Memory B cell (primary cell): ENCODE data around the gene KLHL3.

ENCODE experiments used
- ATAC-seq: fragments of 150-1000 bp; cut with Tn5 transposase; 2 replicates; pipeline ENCODE4 v1.10.0; 2021; ENCODE audit warnings: low read depth, mild to moderate bottlenecking, moderate library complexity
- DNase-seq, 2 donors: peaks; one replicate each; pipeline ENCODE4 v3.0.0; 2022; ENCODE audit warnings: low spot score in 2 of 2
- H3K27ac Mint-ChIP-seq: one replicate; pipeline ENCODE4 v1.8.0; 2022; ENCODE audit warnings: mild to moderate bottlenecking, moderate library complexity, mixed read lengths
- H3K27me3 Mint-ChIP-seq: one replicate; pipeline ENCODE4 v1.8.0; 2022; ENCODE audit warnings: mixed read lengths
- H3K36me3 Mint-ChIP-seq: one replicate; pipeline ENCODE4 v1.8.0; 2022; ENCODE audit warnings: mild to moderate bottlenecking, mixed read lengths
- H3K4me1 Mint-ChIP-seq: one replicate; pipeline ENCODE4 v1.8.0; 2022; ENCODE audit warnings: mixed read lengths
- H3K4me3 Mint-ChIP-seq: one replicate; pipeline ENCODE4 v1.8.0; 2022; ENCODE audit warnings: mild to moderate bottlenecking, moderate library complexity, mixed read lengths
- H3K9me3 Mint-ChIP-seq: one replicate; pipeline ENCODE4 v1.8.0; 2022; ENCODE audit warnings: mixed read lengths

KLHL3 gene

DNA sequence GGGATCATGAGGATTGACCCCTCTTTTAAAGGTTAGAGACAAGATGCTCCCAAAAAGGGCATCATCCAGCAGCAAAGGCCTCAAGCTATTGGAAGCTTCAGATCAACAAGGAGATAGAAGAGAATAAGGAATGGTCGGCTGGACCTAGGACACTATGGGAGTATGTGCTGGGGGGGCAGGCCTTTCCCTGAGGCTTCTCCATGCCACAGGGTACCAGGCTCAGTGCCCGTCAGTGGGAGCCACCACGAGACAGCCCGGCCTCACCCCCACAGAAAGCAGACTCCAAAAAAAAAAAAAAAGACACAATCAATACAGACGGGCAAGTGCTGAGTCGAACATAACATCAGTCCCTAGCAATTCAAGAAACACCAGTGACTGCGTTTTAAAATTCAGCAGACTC is 117.4 kb downstream of the KLHL3 start:
- no peak for ATAC-seq
- Mint-ChIP-seq H3K36me3 (no peaks in the 10 kb centered on the region), H3K27me3 (peaks cover 2% of the 10 kb centered on the region), H3K4me3 (no peak overlapping the region), H3K4me1 (peaks cover 4% of the 10 kb centered on the region), H3K27ac (no peak overlapping the region), H3K9me3 (no peaks in the 10 kb centered on the region)
- no peak for DNase-seq

DNA sequence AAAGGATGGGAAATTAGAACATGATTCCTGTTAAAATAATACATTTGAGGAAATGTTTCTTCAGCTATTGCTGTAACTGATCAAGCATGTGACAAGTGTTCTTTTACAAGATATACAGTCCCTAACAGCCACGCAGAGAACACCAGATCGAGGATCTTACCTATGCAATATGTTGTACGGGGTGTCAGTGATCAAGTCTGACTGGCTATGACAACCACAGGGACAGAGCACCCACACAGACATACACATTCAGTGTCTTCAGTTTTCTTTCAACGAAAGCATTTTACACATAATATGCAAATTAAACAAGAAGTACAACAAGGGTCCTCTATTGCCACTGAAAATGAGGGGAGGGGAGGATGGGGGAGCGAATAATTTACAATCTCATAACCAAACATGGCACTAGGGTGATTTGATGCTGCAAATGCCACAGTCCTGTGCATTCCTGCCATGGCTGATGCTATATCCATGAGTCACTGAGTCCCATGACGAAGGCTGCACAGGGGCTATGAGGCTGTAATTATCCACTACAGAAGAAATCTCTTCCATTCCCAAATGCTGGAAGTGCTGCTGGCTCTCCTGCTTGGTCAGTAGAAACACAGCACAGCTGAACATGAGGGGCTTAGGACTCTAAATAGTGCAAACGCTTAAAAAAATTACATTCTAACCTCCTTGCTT is 118.2 kb downstream of the KLHL3 start:
- Mint-ChIP-seq H3K4me1 (peaks cover 2% of the 10 kb centered on the region), H3K9me3 (no peaks in the 10 kb centered on the region), H3K27me3 (peaks cover 2% of the 10 kb centered on the region), H3K4me3 (no peak overlapping the region), H3K27ac (no peak overlapping the region), H3K36me3 (no peaks in the 10 kb centered on the region)
- DNase-seq, result no peak
- ATAC-seq, result no peak

DNA sequence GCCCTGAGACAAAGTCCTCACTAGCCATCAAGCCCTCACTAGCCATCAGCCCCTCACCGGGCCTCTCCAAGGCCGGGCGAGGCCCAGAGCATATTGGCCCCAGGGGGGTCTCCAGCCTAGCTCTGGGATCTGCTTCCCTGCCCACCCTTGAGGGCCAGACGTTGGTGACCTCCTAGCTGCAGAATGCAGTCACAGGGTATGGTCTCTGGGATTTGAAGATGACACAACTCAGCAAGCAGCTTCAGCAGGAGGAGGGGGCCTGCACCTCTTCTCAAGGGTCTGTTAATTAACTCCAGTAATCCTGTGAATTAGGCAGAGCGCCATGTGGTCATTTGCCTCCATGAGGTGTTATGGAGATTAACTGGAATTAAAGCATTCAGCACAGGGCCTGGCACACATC is 119.8 kb downstream of the KLHL3 start:
- no peak for ATAC-seq
- H3K4me1 Mint-ChIP-seq, result no peaks in the 10 kb centered on the region
- no peak overlapping the region for H3K27ac Mint-ChIP-seq
- H3K36me3 Mint-ChIP-seq, result no peaks in the 10 kb centered on the region
- H3K4me3 Mint-ChIP-seq, result no peak overlapping the region
- no peaks in the 10 kb centered on the region for H3K9me3 Mint-ChIP-seq
- H3K27me3 Mint-ChIP-seq, result peaks cover 4% of the 10 kb centered on the region
- no peak for DNase-seq

DNA sequence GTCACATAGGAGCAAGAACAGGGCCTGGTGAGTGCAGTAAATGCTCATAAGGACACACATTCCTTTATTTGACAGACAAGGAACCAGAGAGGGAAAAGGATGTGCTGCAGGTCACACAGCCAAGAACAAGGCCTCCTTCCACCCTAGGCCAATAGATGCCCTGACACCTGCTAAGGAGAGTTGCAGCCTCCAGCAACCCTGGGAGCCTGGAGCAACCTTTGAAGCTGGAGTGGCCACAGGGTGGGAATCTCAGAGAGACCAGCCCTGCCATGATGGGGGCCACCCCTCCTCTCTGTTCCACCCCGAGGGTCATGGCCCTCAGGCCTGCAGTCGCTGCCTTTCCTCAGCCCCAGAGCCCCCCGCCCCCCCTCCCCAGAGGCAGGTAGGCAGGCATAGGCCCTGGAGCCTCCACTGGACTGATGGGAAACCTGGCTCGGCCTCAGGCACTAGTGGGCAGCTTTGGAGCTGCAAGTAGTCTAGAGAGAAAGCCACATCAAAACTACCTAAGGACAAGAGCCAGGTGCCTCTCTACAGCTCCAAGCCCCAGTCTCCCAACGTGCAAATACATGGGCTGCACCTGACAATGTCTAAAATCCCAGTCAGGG is 120.6 kb downstream of the KLHL3 start:
- no peak for ATAC-seq
- Mint-ChIP-seq H3K27me3 (peaks cover 11% of the 10 kb centered on the region), H3K4me1 (no peaks in the 10 kb centered on the region), H3K27ac (no peak overlapping the region), H3K4me3 (no peak overlapping the region), H3K36me3 (no peaks in the 10 kb centered on the region), H3K9me3 (no peaks in the 10 kb centered on the region)
- no peak for DNase-seq

DNA sequence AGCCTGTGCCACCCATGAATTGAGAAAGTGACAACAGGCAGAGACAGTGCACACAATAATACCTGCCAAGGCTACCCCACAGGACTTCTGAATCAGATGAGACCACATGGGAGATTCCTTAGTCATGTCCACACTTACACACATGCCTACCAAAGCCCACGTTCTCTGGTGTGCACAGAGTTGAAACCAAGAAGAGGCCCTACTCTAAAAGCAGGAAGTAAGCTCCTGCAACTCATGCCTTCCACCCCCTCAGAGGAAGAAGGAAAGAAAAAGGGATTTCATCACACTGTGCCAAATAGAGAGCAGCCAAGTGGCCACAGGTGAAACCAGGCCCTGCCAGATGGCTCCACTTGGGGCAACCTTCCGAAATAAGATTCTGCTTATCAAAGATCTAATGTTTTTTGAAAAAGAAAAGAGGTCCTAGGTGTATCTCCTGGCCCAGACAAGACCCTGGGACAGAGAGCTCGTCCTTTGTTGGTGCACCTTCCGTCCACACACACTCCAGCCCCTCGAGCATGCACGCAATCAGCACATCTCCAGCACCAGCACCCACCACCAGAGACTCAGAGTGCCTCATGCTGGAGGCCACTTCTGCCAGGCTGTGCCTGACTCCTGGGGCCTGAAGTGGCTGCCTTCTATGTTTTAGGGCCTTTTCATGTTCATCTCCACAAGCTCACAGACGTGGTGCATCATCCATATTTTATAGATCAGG is 122.2 kb downstream of the KLHL3 start:
- Mint-ChIP-seq H3K36me3 (no peaks in the 10 kb centered on the region), H3K4me1 (no peaks in the 10 kb centered on the region), H3K27me3 (peaks cover 11% of the 10 kb centered on the region), H3K9me3 (no peaks in the 10 kb centered on the region), H3K27ac (no peak overlapping the region), H3K4me3 (no peak overlapping the region)
- ATAC-seq (no peak), DNase-seq (no peak)

DNA sequence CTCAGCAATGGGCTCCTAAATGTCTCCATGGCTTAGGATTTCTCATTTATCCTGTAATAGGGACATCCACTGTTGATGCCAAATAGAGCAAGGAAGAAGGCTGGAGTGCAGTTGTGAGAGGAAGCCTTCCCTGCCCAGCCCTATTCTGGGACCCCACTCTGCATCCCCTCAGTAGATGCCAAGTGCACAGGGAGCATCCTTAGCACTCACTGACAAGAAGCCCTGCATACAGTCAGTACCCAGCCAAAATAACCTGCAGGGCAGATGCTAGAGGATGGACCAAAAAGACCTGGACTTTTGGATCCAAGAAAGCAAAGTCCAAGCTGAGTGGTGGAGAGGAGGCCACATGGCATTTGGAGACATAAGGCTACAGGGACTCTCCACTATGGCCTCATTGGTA is 123.3 kb downstream of the KLHL3 start:
- Mint-ChIP-seq H3K36me3 (no peaks in the 10 kb centered on the region), H3K27me3 (peaks cover 11% of the 10 kb centered on the region), H3K4me1 (no peaks in the 10 kb centered on the region), H3K27ac (no peak overlapping the region), H3K9me3 (no peaks in the 10 kb centered on the region), H3K4me3 (no peak overlapping the region)
- no peak for ATAC-seq
- no peak for DNase-seq

DNA sequence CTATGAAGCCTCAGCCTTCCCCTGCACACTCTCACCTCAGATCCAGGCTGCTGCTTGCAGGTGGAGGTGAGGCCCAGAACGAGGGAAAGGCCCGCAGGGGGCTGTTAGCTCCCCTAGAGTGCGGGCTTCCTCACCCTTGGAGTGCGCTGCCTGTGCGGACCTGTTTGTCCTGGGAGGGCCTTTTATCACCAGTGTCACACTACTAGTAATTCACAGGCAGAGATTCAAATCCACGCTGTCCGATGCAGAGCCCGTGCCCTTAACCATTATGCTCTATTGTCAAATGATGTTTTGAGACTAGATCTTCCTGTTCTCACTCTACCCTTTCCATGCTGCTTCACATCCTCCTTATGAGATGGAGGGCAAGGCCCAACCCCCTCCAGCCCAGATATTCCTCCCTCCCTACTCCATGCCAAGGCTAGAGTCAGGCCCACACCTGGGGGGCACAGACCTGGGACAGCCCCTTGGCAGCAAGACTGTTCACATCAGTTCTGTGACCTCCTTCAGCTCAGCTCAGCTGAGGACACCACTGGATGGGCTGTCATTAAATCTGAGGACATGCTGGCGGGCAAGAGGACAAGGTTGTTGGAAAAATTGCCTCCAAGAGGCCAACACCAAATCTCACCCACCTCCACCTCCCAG is 124.0 kb downstream of the KLHL3 start:
- Mint-ChIP-seq H3K36me3 (no peaks in the 10 kb centered on the region), H3K9me3 (no peaks in the 10 kb centered on the region), H3K27ac (no peak overlapping the region), H3K27me3 (peaks cover 11% of the 10 kb centered on the region), H3K4me1 (no peaks in the 10 kb centered on the region), H3K4me3 (no peak overlapping the region)
- DNase-seq (no peak), ATAC-seq (no peak)

DNA sequence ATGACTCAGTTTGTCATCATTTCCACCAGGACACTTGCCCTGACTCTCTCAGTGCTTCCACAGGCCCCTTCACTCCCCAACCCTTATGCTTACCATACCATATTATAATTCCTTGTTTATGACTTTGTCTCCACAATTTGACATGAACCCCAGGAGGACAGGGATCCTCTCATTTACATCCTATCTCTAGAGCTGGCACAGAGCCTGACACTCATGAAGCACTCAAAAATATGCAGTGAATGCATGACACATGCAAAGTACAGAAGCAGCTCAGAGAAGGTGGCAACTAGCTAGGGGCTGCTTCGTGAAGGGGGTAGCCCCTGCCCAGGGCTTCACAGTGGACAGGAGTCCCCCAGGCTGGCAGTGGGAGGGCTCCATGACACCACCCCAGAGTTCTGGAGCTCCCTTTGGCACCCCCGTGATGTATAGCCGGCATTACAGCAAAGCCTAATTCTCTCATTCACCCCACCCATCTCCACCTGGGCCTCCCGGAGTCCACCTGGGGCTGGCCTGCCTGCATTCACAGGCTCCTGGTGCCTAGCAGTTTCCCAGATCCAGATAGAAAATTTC is 124.8 kb downstream of the KLHL3 start:
- H3K4me3 Mint-ChIP-seq, result no peak overlapping the region
- H3K9me3 Mint-ChIP-seq, result no peaks in the 10 kb centered on the region
- H3K36me3 Mint-ChIP-seq, result no peaks in the 10 kb centered on the region
- peaks cover 12% of the 10 kb centered on the region for H3K27me3 Mint-ChIP-seq
- no peaks in the 10 kb centered on the region for H3K4me1 Mint-ChIP-seq
- no peak for ATAC-seq
- no peak overlapping the region for H3K27ac Mint-ChIP-seq
- no peak for DNase-seq

DNA sequence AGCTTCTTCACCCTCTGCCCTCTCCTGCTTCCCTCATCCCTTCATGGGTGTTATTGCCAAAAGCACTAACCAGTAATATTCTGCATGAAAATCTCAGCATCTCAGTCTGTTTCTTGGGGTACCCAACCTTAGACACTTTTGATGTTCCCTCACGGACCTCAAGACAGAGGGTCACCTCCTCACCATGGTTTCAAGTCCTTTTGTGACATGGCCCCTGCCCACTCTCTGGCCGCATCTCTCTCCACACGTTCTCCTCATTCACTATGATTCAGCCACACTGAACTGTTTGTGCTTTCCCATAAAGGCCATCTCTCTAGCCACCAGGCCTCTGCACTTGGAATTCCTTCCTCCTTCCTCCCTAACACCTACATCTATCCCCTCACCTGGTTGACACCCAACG is 125.3 kb downstream of the KLHL3 start:
- H3K27ac Mint-ChIP-seq, result no peak overlapping the region
- H3K27me3 Mint-ChIP-seq, result peaks cover 12% of the 10 kb centered on the region
- no peaks in the 10 kb centered on the region for H3K36me3 Mint-ChIP-seq
- H3K4me3 Mint-ChIP-seq, result no peak overlapping the region
- no peak for DNase-seq
- H3K9me3 Mint-ChIP-seq, result no peaks in the 10 kb centered on the region
- H3K4me1 Mint-ChIP-seq, result no peaks in the 10 kb centered on the region
- no peak for ATAC-seq

DNA sequence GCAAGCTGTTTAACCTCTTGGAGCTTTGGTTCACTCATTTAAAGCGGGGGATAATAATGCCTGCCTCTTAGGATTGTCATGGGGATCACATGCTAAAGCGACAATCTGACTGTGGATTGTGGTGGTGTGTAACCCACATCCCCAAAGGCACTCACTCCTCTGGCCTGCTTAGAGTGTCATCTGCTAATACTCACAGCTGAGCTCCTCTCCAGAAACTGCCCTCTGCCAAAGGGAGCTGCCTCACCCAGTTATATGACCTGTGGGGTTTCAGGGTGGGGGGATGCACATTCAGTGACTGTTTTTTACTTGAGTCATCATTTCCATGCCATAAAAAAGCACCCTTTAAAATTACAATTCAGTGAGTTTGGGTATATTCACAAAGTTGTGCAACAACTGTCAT is 126.8 kb downstream of the KLHL3 start:
- H3K9me3 Mint-ChIP-seq, result no peaks in the 10 kb centered on the region

DNA sequence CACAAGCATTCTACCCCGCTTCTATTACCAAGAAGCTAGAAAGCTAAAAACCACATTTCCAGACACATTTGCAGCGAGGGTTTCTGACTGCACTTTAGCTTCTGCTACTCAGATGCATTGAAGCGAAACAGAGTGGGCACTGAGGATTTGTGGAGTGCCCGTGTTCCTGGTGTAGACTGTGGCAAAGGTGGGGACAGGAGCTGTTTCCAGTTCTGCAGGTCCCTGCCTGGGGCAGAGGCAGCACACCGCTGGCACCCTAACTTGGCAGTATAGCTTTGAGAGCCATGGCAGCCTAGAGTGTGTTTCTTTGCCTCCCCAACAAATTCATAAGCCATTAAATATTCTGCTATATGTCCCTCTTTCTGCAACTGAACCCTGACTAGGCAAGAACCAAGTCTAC is 128.1 kb downstream of the KLHL3 start:
- DNase-seq, result no peak
- Mint-ChIP-seq H3K27me3 (peaks cover 18% of the 10 kb centered on the region), H3K9me3 (no peaks in the 10 kb centered on the region), H3K36me3 (no peaks in the 10 kb centered on the region), H3K4me1 (no peaks in the 10 kb centered on the region), H3K27ac (no peak overlapping the region), H3K4me3 (no peak overlapping the region)
- ATAC-seq, result no peak

More for the DNA sequence above, 126.8 kb downstream of the KLHL3 start:
- no peak overlapping the region for H3K27ac Mint-ChIP-seq
- no peak for DNase-seq
- H3K4me3 Mint-ChIP-seq, result no peak overlapping the region
- no peaks in the 10 kb centered on the region for H3K36me3 Mint-ChIP-seq
- H3K4me1 Mint-ChIP-seq, result no peaks in the 10 kb centered on the region
- no peak for ATAC-seq
- H3K27me3 Mint-ChIP-seq, result peaks cover 16% of the 10 kb centered on the region

DNA sequence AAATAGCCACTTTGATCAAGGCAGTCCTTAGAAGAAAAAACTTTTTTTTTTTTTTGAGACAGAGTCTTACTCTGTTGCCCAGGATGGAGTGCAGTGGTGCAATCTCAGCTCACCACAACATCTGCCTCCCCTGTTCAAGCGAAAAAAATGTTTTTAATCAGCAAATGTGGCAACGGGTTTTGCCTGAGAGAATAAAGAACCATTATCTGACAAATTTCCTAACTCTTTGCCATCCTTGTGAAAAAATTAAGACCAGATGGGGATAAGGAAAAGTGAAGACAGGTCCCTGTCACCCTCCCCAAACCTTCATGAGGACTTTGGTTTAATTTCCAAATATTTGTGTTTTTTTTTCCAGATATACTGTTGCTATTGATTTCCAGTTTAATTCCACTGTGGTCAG is 129.5 kb downstream of the KLHL3 start:
- Mint-ChIP-seq H3K4me1 (no peaks in the 10 kb centered on the region), H3K27ac (no peak overlapping the region), H3K4me3 (no peak overlapping the region), H3K36me3 (no peaks in the 10 kb centered on the region), H3K27me3 (peaks cover 16% of the 10 kb centered on the region), H3K9me3 (no peaks in the 10 kb centered on the region)
- ATAC-seq (no peak), DNase-seq (no peak)

DNA sequence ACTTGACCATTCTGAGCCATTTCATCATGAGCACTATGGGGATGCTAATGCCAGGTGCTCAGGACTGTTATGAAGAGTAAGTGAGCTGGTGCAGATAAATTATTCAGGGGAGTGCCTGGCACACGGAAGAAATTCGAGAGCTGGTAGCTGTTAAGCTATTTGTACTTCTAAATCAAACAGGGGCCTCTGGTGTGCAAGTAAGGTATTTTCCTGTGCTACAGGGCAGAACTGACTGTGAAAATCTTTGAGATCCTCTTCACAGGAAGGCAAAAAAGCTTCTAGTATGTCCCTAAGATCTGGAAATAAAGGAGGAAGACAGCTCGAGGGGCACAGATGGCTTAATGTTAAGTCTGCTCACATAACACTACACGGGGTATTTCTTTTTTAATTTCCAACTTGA is 130.5 kb downstream of the KLHL3 start:
- DNase-seq (no peak), ATAC-seq (no peak)
- H3K36me3 Mint-ChIP-seq, result no peaks in the 10 kb centered on the region
- no peak overlapping the region for H3K4me3 Mint-ChIP-seq
- no peaks in the 10 kb centered on the region for H3K9me3 Mint-ChIP-seq
- H3K27ac Mint-ChIP-seq, result no peak overlapping the region
- H3K27me3 Mint-ChIP-seq, result peaks cover 11% of the 10 kb centered on the region
- no peaks in the 10 kb centered on the region for H3K4me1 Mint-ChIP-seq
